Left lung (tissue), 10 donors: Measurements from ENCODE around the gene MOCOS. TPM values are rescaled to one million over a fixed set of nuclear protein-coding genes. Genes with fewer than 3 reads are reported as not detected.
A peak's percentile ranks its signal among the peaks of the same experiment; 100 is the strongest.

Experiments
- ATAC-seq: fragments of 200-7000 bp; cut with Tn5 transposase; one replicate; pipeline ENCODE4 v1.9.1; 2020; ENCODE audit warnings: moderate library complexity
- DNase-seq, 4 donors: peaks; one replicate each; pipeline ENCODE4 v3.0.0-alpha.2; 2013 to 2020
- H3K27ac ChIP-seq, 2 donors: fragments of 200-600 bp; sonication (generic) in 1 of 2; one replicate each; pipeline versions ENCODE4 v1.5.0 to v1.8.0; 2020 to 2021
- H3K27me3 ChIP-seq, 2 donors: fragments of 200-600 bp; sonication (generic) in 1 of 2; one replicate each; pipeline versions ENCODE4 v1.5.0 to v1.8.0; 2020 to 2021
- H3K36me3 ChIP-seq, 2 donors: fragments of 200-600 bp; sonication (generic) in 1 of 2; one replicate each; pipeline versions ENCODE4 v1.5.0 to v1.8.0; 2020 to 2021
- H3K4me1 ChIP-seq, 2 donors: fragments of 200-600 bp; one replicate each; pipeline ENCODE4 v1.8.0; 2021
- H3K4me3 ChIP-seq, 2 donors: fragments of 200-600 bp; sonication (generic) in 1 of 2; one replicate each; pipeline versions ENCODE4 v1.5.0 to v1.8.0; 2020 to 2021; ENCODE audit warnings: mild to moderate bottlenecking in 1 of 2
- H3K9me3 ChIP-seq, 2 donors: fragments of 200-600 bp; sonication (generic) in 1 of 2; one replicate each; pipeline versions ENCODE4 v1.5.0 to v1.8.0; 2020 to 2021
- CTCF ChIP-seq, 2 donors: fragments of 200-600 bp; sonication (generic) in 1 of 2; IDR thresholded peaks; one replicate each; pipeline versions ENCODE4 v1.5.0 to v1.8.0; 2021; ENCODE audit warnings: antibody characterized with exemption in 2 of 2
- intact Hi-C, 2 donors: fragments of 100-400 bp; cut with DNase I; formaldehyde crosslinking; loops; one replicate each; pipeline versions ENCODE4 v1.11.2 to v1.14.2; 2022
- polyA plus RNA-seq, 6 donors: library from polyadenylated mRNA; unstranded; fragments of 120-200 nt; gene quantifications; one replicate each; pipeline ENCODE4 v1.2.1, GENCODE V29; 2013; ENCODE audit not compliant: insufficient read length in 6 of 6
- total RNA-seq, 2 donors: library from RNA; stranded (reverse); fragmentation: NEBNext Ultra II Directional; extraction: Animal tissue kit (Norgen Biotek cat#: 25700); gene quantifications; one replicate each; pipeline ENCODE4 v1.2.1, GENCODE V29; 2021
- donor health status: DM: no; HTN: yes; CAD: no.
- donor health status: DM: no; HTN: no; CAD: no.

MOCOS gene
- total and polyA plus RNA-seq, 8 donors = 0.60 to 5.5 (median 1.2) TPM

GRCh38 chr18:36185157-36185556 lies 2.1 kb upstream of the MOCOS start:
- Histone ChIP-seq H3K36me3 (no peaks in the 10 kb centered on the region), H3K27ac (no peak overlapping the region), H3K4me1 (peaks cover 4 to 17% of the 10 kb centered on the region in 2 donors), H3K9me3 (no peaks in the 10 kb centered on the region), H3K4me3 (no peak overlapping the region), H3K27me3 (peaks cover 0 to 38% of the 10 kb centered on the region in 2 donors)
- ATAC-seq (no peak), DNase-seq (no peak)
- no peak for TF ChIP-seq CTCF (IDR thresholded peaks at IDR 0.05)
- intact Hi-C loops = no loop called here

- H3K4me1 ChIP-seq = peaks cover 0 to 16% of the 10 kb centered on the region in 2 donors
- no peak overlapping the region for H3K4me3 ChIP-seq
- ATAC-seq (no peak), DNase-seq (peak in 1 of 4 donors; percentile 60)
- no peak for TF ChIP-seq CTCF (IDR thresholded peaks at IDR 0.05)
- H3K27ac ChIP-seq = no peak overlapping the region
- no peaks in the 10 kb centered on the region for H3K36me3 ChIP-seq
- H3K9me3 ChIP-seq = no peaks in the 10 kb centered on the region
- H3K27me3 ChIP-seq = peaks cover 0 to 38% of the 10 kb centered on the region in 2 donors
- intact Hi-C loops = no loop called here
Measured at GRCh38 chr18:36185901-36186460, 1.3 kb upstream of the MOCOS start.

GRCh38 chr18:36186461-36187192 lies 670 bp upstream of the MOCOS start:
- Histone ChIP-seq H3K27ac (peak overlapping the region; percentile 10 to 63), H3K4me3 (peak overlapping the region; percentile 74 to 78), H3K4me1 (peaks cover 0 to 16% of the 10 kb centered on the region in 2 donors), H3K27me3 (peaks cover 0 to 38% of the 10 kb centered on the region in 2 donors), H3K36me3 (no peaks in the 10 kb centered on the region), H3K9me3 (no peaks in the 10 kb centered on the region)
- intact Hi-C loops = no loop called here
- peak in 2 of 4 donors; percentile 72 to 88 for DNase-seq
- ATAC-seq = peak; percentile 81
- TF ChIP-seq CTCF (IDR thresholded peaks at IDR 0.05) = no peak

GRCh38 chr18:36187826-36188721 lies 777 bp downstream of the MOCOS start:
- no peaks in the 10 kb centered on the region for H3K9me3 ChIP-seq
- H3K36me3 ChIP-seq = no peaks in the 10 kb centered on the region
- no peak for TF ChIP-seq CTCF (IDR thresholded peaks at IDR 0.05)
- ATAC-seq = peak; percentile 32
- DNase-seq = peak in 1 of 4 donors; percentile 81
- H3K4me3 ChIP-seq = peak overlapping the region; percentile 74 to 78
- peaks cover 0 to 16% of the 10 kb centered on the region in 2 donors for H3K4me1 ChIP-seq
- intact Hi-C loops = no loop called here
- peaks cover 0 to 38% of the 10 kb centered on the region in 2 donors for H3K27me3 ChIP-seq
- peak overlapping the region in 1 of 2 donors; percentile 63 for H3K27ac ChIP-seq
